IMR-90 (cell line): ENCODE results near the gene CLP1. TPM values are rescaled to one million over a fixed set of nuclear protein-coding genes. Genes with fewer than 3 reads are reported as not detected.

Experiments used
- ATAC-seq: fragments of 200-7000 bp; cut with Tn5 transposase; 2 replicates; pipeline ENCODE4 v1.9.1; 2020; ENCODE audit warnings: low read depth, mild to moderate bottlenecking, moderate library complexity
- BruUV-seq: library from RNA; stranded (reverse); fragments of 400-500 nt; replicated peaks from 2 replicates; lab custom pipeline; 2021; lab: Mats Ljungman, UMichigan
- CTCF ChIA-PET: fragments of 300-600 bp; formaldehyde crosslinking; extraction: SDS; loops from one replicate; lab custom pipeline; 2021; ENCODE audit warnings: antibody characterized with exemption; lab: Yijun Ruan, JAX
- POLR2A ChIA-PET: fragments of 300-600 bp; sonication (Branson Sonifier 250); formaldehyde crosslinking; loops from one replicate; lab custom pipeline; 2022; ENCODE audit warnings: antibody characterized with exemption; ENCODE audit not compliant: unreplicated experiment; lab: Charles Lee
- DNase-seq: peaks from one replicate; pipeline ENCODE4 v3.0.0; 2013
- H2AFZ ChIP-seq: replicated peaks from 2 replicates; pipeline ENCODE3; 2013; ENCODE audit warnings: low read length, mild to moderate bottlenecking; ENCODE audit not compliant: poor library complexity
- H2AK5ac ChIP-seq: 2 replicates; pipeline ENCODE4 v1.6.1; 2013; ENCODE audit warnings: low read depth, low read length, inconsistent platforms
- H2AK9ac ChIP-seq: replicated peaks from 2 replicates; pipeline ENCODE3; 2013; ENCODE audit warnings: mild to moderate bottlenecking, low read depth, low read length, moderate library complexity; ENCODE audit not compliant: poor library complexity
- H2BK120ac ChIP-seq: 2 replicates; pipeline ENCODE4 v1.6.1; 2013; ENCODE audit warnings: low read depth, low read length, inconsistent platforms
- H2BK15ac ChIP-seq: 3 replicates; pipeline ENCODE4 v1.6.1; 2013; ENCODE audit warnings: low read depth, low read length, inconsistent platforms
- H2BK20ac ChIP-seq: 2 replicates; pipeline ENCODE4 v1.6.1; 2013; ENCODE audit warnings: low read depth, mild to moderate bottlenecking, inconsistent platforms, low read length, moderate library complexity
- H2BK5ac ChIP-seq: 2 replicates; pipeline ENCODE4 v1.6.1; 2013; ENCODE audit warnings: mild to moderate bottlenecking, low read depth, low read length, inconsistent platforms; ENCODE audit not compliant: poor library complexity, severe bottlenecking
- H3K14ac ChIP-seq: replicated peaks from 2 replicates; pipeline ENCODE4 v1.6.1; 2013; ENCODE audit warnings: low read depth, low read length, inconsistent platforms
- H3K18ac ChIP-seq: 2 replicates; pipeline ENCODE4 v1.6.1; 2013; ENCODE audit warnings: low read depth, low read length, control low read depth
- H3K23ac ChIP-seq: 2 replicates; pipeline ENCODE4 v1.6.1; 2013; ENCODE audit warnings: low read depth, low read length, inconsistent platforms
- H3K27ac ChIP-seq: 2 replicates; pipeline ENCODE4 v1.5.1; 2013; ENCODE audit warnings: mild to moderate bottlenecking, control low read depth, low read length; ENCODE audit not compliant: insufficient read depth
- H3K27me3 ChIP-seq: 2 replicates; pipeline ENCODE4 v1.6.1; 2013; ENCODE audit warnings: low read length; ENCODE audit not compliant: control insufficient read depth, insufficient read depth
- H3K36me3 ChIP-seq: 2 replicates; pipeline ENCODE4 v1.6.1; 2013; ENCODE audit warnings: low read length, mixed read lengths; ENCODE audit not compliant: control insufficient read depth, insufficient read depth
- H3K4ac ChIP-seq: 2 replicates; pipeline ENCODE4 v1.6.1; 2013; ENCODE audit warnings: low read depth, low read length, inconsistent platforms
- H3K4me1 ChIP-seq: 2 replicates; pipeline ENCODE4 v1.6.1; 2013; ENCODE audit warnings: low read length, mixed read lengths; ENCODE audit not compliant: control insufficient read depth, insufficient read depth
- H3K4me2 ChIP-seq: 2 replicates; pipeline ENCODE4 v1.6.1; 2013; ENCODE audit warnings: low read depth, mild to moderate bottlenecking, control low read depth, low read length, moderate library complexity
- H3K4me3 ChIP-seq: 2 replicates; pipeline ENCODE4 v1.5.1; 2013; ENCODE audit warnings: low read depth, mild to moderate bottlenecking, control low read depth, low read length, moderate library complexity; ENCODE audit not compliant: insufficient read depth
- H3K56ac ChIP-seq: 2 replicates; pipeline ENCODE4 v1.6.1; 2013; ENCODE audit warnings: low read length, inconsistent platforms; ENCODE audit not compliant: insufficient read depth; ENCODE audit errors: extremely low read depth
- H3K79me1 ChIP-seq, 2 experiments: 2 replicates each; pipeline ENCODE4 v1.6.1; 2013; ENCODE audit warnings: low read length in 2 of 2, inconsistent platforms in 1 of 2, low read depth in 1 of 2
- H3K9ac ChIP-seq: 2 replicates; pipeline ENCODE4 v1.6.1; 2013; ENCODE audit warnings: low read depth, low read length, control low read depth
- H3K9me1 ChIP-seq: 2 replicates; pipeline ENCODE4 v1.6.1; 2013; ENCODE audit warnings: low read length, inconsistent platforms; ENCODE audit not compliant: insufficient read depth
- H3K9me3 ChIP-seq: 2 replicates; pipeline ENCODE4 v1.6.1; 2013; ENCODE audit warnings: low read length; ENCODE audit not compliant: control insufficient read depth, insufficient read depth
- H4K20me1 ChIP-seq: 2 replicates; pipeline ENCODE4 v1.6.1; 2013; ENCODE audit warnings: low read length, inconsistent platforms; ENCODE audit not compliant: insufficient read depth
- H4K5ac ChIP-seq: 2 replicates; pipeline ENCODE4 v1.6.1; 2013; ENCODE audit warnings: mild to moderate bottlenecking, low read depth, low read length, control low read depth
- H4K8ac ChIP-seq, 2 experiments: 2 replicates each; pipeline ENCODE4 v1.6.1; 2013; ENCODE audit warnings: low read depth in 2 of 2, low read length in 2 of 2, control low read depth in 1 of 2, inconsistent platforms in 1 of 2
- H4K91ac ChIP-seq: 2 replicates; pipeline ENCODE4 v1.6.1; 2013; ENCODE audit warnings: low read depth, low read length, inconsistent platforms; ENCODE audit not compliant: insufficient read depth
- BHLHE40 ChIP-seq: fragments of 150-350 bp; IDR thresholded peaks from 2 replicates; pipeline ENCODE4 v1.6.1; 2016; ENCODE audit warnings: mild to moderate bottlenecking, low read depth, low read length
- CEBPB ChIP-seq: IDR thresholded peaks from 2 replicates; pipeline ENCODE4 v1.6.1; 2012; ENCODE audit warnings: low read depth, low read length, improper control_type of control experiment
- CHD1 ChIP-seq: IDR thresholded peaks from 2 replicates; pipeline ENCODE4 v1.6.1; 2012; ENCODE audit warnings: low read depth, low read length, improper control_type of control experiment
- CTCF ChIP-seq: conservative IDR thresholded peaks from 2 replicates; pipeline ENCODE4 v1.5.1; 2012; ENCODE audit warnings: mild to moderate bottlenecking, low read depth, low read length, improper control_type of control experiment
- ELK1 ChIP-seq: fragments of 150-350 bp; IDR thresholded peaks from 2 replicates; pipeline ENCODE4 v1.6.1; 2016; ENCODE audit warnings: low read depth, mild to moderate bottlenecking, low read length, moderate library complexity, borderline replicate concordance
- FOS ChIP-seq: fragments of 150-350 bp; IDR thresholded peaks from 2 replicates; pipeline ENCODE4 v1.6.1; 2016; ENCODE audit warnings: low read depth, low read length
- MAFK ChIP-seq: IDR thresholded peaks from 2 replicates; pipeline ENCODE4 v1.6.1; 2012; ENCODE audit warnings: low read depth, low read length, improper control_type of control experiment
- MAZ ChIP-seq: IDR thresholded peaks from 2 replicates; pipeline ENCODE4 v1.6.1; 2012; ENCODE audit warnings: low read depth, mild to moderate bottlenecking, low read length, improper control_type of control experiment, moderate library complexity, borderline replicate concordance
- RCOR1 ChIP-seq: IDR thresholded peaks from 2 replicates; pipeline ENCODE4 v1.6.1; 2012; ENCODE audit warnings: mild to moderate bottlenecking, low read length, improper control_type of control experiment; ENCODE audit not compliant: insufficient replicate concordance
- RFX5 ChIP-seq: IDR thresholded peaks from 2 replicates; pipeline ENCODE4 v1.8.0; 2012; ENCODE audit warnings: low read depth, mild to moderate bottlenecking, low read length, moderate library complexity
- SMC3 ChIP-seq: fragments of 150-350 bp; IDR thresholded peaks from 2 replicates; pipeline ENCODE4 v1.6.1; 2016; ENCODE audit warnings: low read depth, mild to moderate bottlenecking, antibody characterized with exemption, low read length, moderate library complexity
- WGBS, 2 experiments: methylation state at CpG; one replicate each; pipeline versions ENCODE4 v1.1.5 to v1.1.7; 2013; ENCODE audit warnings: missing lambda C conversion rate in 2 of 2; ENCODE audit not compliant: insufficient read length in 1 of 2; ENCODE audit errors: extremely low coverage in 2 of 2; 5-methylcytosine and 5-hydroxymethylcytosine counted together
- dilution Hi-C: fragments of 300-500 bp; cut with HindIII; formaldehyde crosslinking; loops from one replicate; pipeline ENCODE4 v1.14.3; 2018; ENCODE audit warnings: low sequenced_read_pairs; ENCODE audit not compliant: unreplicated experiment
- in situ Hi-C: fragments of 300-500 bp; cut with MboI; formaldehyde crosslinking; loops from 3 replicates; pipeline ENCODE4 v1.14.3; 2019; ENCODE audit warnings: low sequenced_read_pairs, inconsistent platforms, mixed read lengths
- intact Hi-C: fragments of 100-400 bp; cut with micrococcal nuclease; formaldehyde crosslinking; loops from 2 replicates; pipeline ENCODE4 v1.10.0; 2022
- polyA plus RNA-seq, 3 experiments: library from polyadenylated mRNA; depleted of rRNA; stranded (reverse); fragments of >200 nt; gene quantifications; 2 replicates each; pipeline ENCODE4 v1.2.3, GENCODE V29; 2012; ENCODE audit warnings: low replicate concordance in 1 of 3
- total RNA-seq: library from RNA; depleted of rRNA; stranded (reverse); fragments of >200 nt; gene quantifications from 2 replicates; pipeline ENCODE4 v1.2.3, GENCODE V29; 2012
- TF ChIP-seq, protein P1 (sequence below): fragments of 150-350 bp; IDR thresholded peaks from 2 replicates; pipeline ENCODE4 v1.6.1; 2017; ENCODE audit warnings: mild to moderate bottlenecking, antibody characterized with exemption, low read length, low read depth

CLP1 gene
- total and polyA plus RNA-seq, 2 of the 4 experiments (the other 2 are of a cell fraction), result 16.5 to 24.0 TPM

DNA sequence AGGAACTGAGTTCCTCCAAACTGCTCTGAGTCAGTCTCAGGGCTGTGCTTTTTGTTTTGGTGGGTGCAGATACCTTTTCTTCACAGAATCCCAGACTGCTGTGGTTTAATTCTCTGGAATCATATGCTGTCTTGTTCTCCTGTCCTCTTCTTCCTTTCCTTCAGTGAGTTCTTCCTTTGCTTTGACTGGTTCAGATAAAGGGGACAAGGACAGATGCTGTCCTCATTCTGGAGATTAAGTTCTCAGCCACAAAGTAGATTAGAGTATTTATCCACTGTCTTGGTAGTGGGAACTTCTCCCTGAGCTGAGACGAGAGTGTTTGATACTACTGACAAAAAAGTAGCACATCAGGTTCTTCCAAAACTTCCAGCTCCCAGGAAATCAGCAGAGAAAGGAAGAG is 23.6 kb downstream of the CLP1 start:
- Histone ChIP-seq H3K79me1 (peaks cover 47 to 56% of the 10 kb centered on the region in 2 experiments), H2BK5ac (no peak overlapping the region), H4K20me1 (peaks cover 36% of the 10 kb centered on the region), H2AK9ac (no peak overlapping the region), H3K27me3 (no peaks in the 10 kb centered on the region), H3K4me1 (peaks cover 4% of the 10 kb centered on the region), H3K56ac (no peak overlapping the region), H3K4me3 (no peak overlapping the region), H4K91ac (no peak overlapping the region), H2BK20ac (no peak overlapping the region), H2AK5ac (no peak overlapping the region), H4K8ac (no peak overlapping the region), H3K9ac (no peak overlapping the region), H2BK15ac (no peak overlapping the region), H3K18ac (no peak overlapping the region), H3K4ac (no peak overlapping the region), H4K5ac (no peak overlapping the region), H3K27ac (no peak overlapping the region), H3K23ac (no peak overlapping the region), H3K14ac (no peak overlapping the region), H3K4me2 (no peak overlapping the region), H2AFZ (no peak overlapping the region), H3K9me1 (0 out of 2 replicates have a peak, but pooled peaks cover 9% of the 10 kb centered on the region), H2BK120ac (no peak overlapping the region), H3K9me3 (no peaks in the 10 kb centered on the region), H3K36me3 (peaks cover 29% of the 10 kb centered on the region)
- in situ Hi-C loops, result no loop called here
- TF ChIP-seq, protein P1, sequence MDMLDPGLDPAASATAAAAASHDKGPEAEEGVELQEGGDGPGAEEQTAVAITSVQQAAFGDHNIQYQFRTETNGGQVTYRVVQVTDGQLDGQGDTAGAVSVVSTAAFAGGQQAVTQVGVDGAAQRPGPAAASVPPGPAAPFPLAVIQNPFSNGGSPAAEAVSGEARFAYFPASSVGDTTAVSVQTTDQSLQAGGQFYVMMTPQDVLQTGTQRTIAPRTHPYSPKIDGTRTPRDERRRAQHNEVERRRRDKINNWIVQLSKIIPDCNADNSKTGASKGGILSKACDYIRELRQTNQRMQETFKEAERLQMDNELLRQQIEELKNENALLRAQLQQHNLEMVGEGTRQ, result no peak
- no peak for TF ChIP-seq CEBPB
- no peak for TF ChIP-seq SMC3
- no peak for TF ChIP-seq RFX5
- TF ChIP-seq CHD1, result no peak
- no peak for TF ChIP-seq FOS
- TF ChIP-seq ELK1, result no peak
- TF ChIP-seq CTCF, result no peak
- TF ChIP-seq MAZ, result no peak
- TF ChIP-seq MAFK, result no peak
- no peak for TF ChIP-seq BHLHE40
- no peak for TF ChIP-seq RCOR1
- intact Hi-C loops, result no loop called here
- DNase-seq (no peak), ATAC-seq (no peak)
- CTCF ChIA-PET, result no interaction called here
- WGBS, 2 experiments, result no CpG with 5 or more reads among the region's 1 CpG
- BruUV-seq, result no TSS peak
- dilution Hi-C loops, result no loop called here
- POLR2A ChIA-PET, result interaction anchor here (0.5 kb wide), 1 partner anchor 33 kb away, joined by 3 read pairs; no protein-coding TSS in a partner anchor
